GM18508 (cell line): ENCODE results near the gene ALDH1A1.
"Not testable (repeated sequence)": the region's sequence is repeated elsewhere in the genome, so short reads cannot be mapped to it uniquely, and the experiment has no call there.

Experiments used
- ATAC-seq: cut with Tn5 transposase; IDR thresholded peaks from one replicate; pipeline ENCODE4 v1.9.1; 2021; ENCODE audit warnings: moderate number of reproducible peaks; ENCODE audit not compliant: insufficient read depth, unreplicated experiment

ALDH1A1 gene

GRCh38 chr9:72871685-72872084, 81.2 kb downstream of the ALDH1A1 start:
- ATAC-seq, result no peak

DNA sequence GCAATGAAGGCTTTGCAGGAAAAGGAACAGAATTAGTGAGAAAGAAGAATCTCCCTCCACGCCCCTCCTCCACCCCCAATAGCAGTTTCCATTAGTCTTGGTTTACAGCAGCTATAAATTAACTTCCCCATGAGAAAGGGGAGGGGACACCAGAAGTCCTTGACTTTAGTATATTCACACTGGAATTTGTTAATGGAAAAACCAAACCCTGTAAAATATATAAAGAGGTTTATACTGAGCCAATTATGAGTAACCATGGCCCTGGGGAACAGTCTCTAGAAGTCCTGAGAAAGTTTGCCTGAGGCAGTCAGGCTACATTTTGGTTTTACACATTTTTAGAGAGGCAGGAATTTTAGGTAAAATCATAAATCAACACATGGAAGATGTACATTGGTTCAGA, 88.5 kb downstream of the ALDH1A1 start:
- no peak for ATAC-seq

- ATAC-seq, result no peak
Observed at GRCh38 chr9:72863456-72864094, 89.3 kb downstream of the ALDH1A1 start.

DNA sequence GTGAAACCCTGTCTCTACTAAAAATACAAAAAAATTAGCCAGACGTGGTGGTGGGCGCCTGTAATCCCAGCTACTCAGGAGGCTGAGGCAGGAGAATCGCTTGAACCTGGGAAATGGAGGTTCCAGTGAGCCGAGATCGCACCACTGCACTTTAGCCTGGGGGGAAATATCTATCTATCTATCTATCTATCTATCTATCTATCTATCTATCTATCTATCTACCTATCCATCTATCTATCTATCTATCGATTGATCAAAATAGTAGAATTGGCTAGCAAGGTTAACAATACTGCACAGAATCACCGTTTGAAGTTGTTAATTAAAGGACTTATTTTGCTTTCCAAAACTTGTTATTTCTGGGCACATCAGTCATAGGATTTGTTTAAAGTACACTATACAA, 90.1 kb downstream of the ALDH1A1 start:
- ATAC-seq, result not testable (repeated sequence)

GRCh38 chr9:72858089-72858912, 94.6 kb downstream of the ALDH1A1 start:
- no peak for ATAC-seq

DNA sequence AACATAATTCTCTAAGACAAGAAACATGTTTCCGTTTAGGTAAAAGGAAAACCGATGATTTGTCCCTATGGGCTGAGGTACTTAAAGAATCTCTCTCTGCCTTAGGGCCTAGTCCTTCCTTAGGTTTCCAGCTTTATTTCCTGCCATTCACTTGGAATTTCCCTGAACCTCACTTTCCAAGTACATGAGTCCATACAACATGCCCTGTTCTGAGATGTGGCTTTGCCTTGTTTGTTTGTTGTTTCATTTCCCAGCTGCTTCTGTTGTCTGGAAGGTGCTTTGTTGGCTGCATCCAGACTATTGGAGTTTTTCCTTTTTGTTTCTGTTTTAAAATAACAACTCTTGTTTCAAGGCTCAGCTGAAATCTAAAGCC, 95.2 kb downstream of the ALDH1A1 start:
- ATAC-seq, result no peak

- ATAC-seq, result peak; percentile 53
Observed at GRCh38 chr9:72856972-72857623, 95.8 kb downstream of the ALDH1A1 start.

GRCh38 chr9:72855890-72856523, 96.8 kb downstream of the ALDH1A1 start:
- ATAC-seq, result no peak

- no peak for ATAC-seq
Observed at GRCh38 chr9:72855321-72855720, 97.5 kb downstream of the ALDH1A1 start.
